CD4-positive, alpha-beta T cell (primary cell): ENCODE measurements around the gene CELSR2. TPM values are rescaled to one million over a fixed set of nuclear protein-coding genes. Genes with fewer than 3 reads are reported as not detected.
A peak's percentile ranks its signal among the peaks of the same experiment; 100 is the strongest.

Experiments
- ATAC-seq: fragments of 200-7000 bp; cut with Tn5 transposase; one replicate; pipeline ENCODE4 v1.10.0; 2022; ENCODE audit warnings: mild to moderate bottlenecking; ENCODE audit not compliant: poor library complexity
- CTCF ChIA-PET: fragments of 350-600 bp; sonication (Branson Sonifier 250); formaldehyde crosslinking; loops from one replicate; lab custom pipeline; 2021; ENCODE audit warnings: antibody characterized with exemption, inconsistent platforms; lab: Charles Lee
- POLR2A ChIA-PET: fragments of 350-600 bp; sonication (Branson Sonifier 250); formaldehyde crosslinking; loops from one replicate; lab custom pipeline; 2021; ENCODE audit warnings: antibody characterized with exemption, inconsistent platforms; lab: Charles Lee
- DNase-seq, 14 experiments: peaks; one replicate each; pipeline ENCODE4 v3.0.0-alpha.2; 2013 to 2020; ENCODE audit warnings: mixed read lengths in 2 of 14
- H3K27ac ChIP-seq, 2 donors: one replicate each; pipeline versions ENCODE4 v1.5.1 to v1.7.0; 2013; ENCODE audit warnings: low read length in 2 of 2, low read depth in 1 of 2, mild to moderate bottlenecking in 1 of 2
- H3K27me3 ChIP-seq, 2 experiments: 1 replicate in 1 of 2; 2 replicates in 1 of 2; pipeline versions ENCODE4 v1.6.1 to v1.7.0; 2013; ENCODE audit warnings: low read length in 2 of 2, control low read depth in 1 of 2, mild to moderate bottlenecking in 1 of 2, moderate library complexity in 1 of 2; ENCODE audit not compliant: insufficient read depth in 2 of 2, control insufficient read depth in 1 of 2
- H3K36me3 ChIP-seq: one replicate; pipeline ENCODE4 v1.6.1; 2013; ENCODE audit warnings: low read length, control low read depth; ENCODE audit not compliant: insufficient read depth
- H3K4me1 ChIP-seq: one replicate; pipeline ENCODE4 v1.6.1; 2013; ENCODE audit warnings: low read length, control low read depth; ENCODE audit not compliant: insufficient read depth
- H3K4me3 ChIP-seq: one replicate; pipeline ENCODE4 v1.5.1; 2013; ENCODE audit warnings: mild to moderate bottlenecking, low read length, moderate library complexity
- H3K9me3 ChIP-seq, 2 experiments: 1 replicate in 1 of 2; 2 replicates in 1 of 2; pipeline versions ENCODE4 v1.6.1 to v1.7.0; 2013; ENCODE audit warnings: low read length in 2 of 2, mild to moderate bottlenecking in 2 of 2, control low read depth in 1 of 2, moderate library complexity in 1 of 2; ENCODE audit not compliant: control insufficient read depth in 1 of 2, insufficient read depth in 1 of 2
- H3K27ac Mint-ChIP-seq: one replicate; pipeline ENCODE4 v1.8.0; 2020; ENCODE audit warnings: mixed read lengths
- H3K27me3 Mint-ChIP-seq: one replicate; pipeline ENCODE4 v1.8.0; 2021; ENCODE audit warnings: mixed read lengths
- H3K36me3 Mint-ChIP-seq: one replicate; pipeline ENCODE4 v1.8.0; 2021; ENCODE audit warnings: low read depth, mixed read lengths
- H3K4me1 Mint-ChIP-seq: one replicate; pipeline ENCODE4 v1.8.0; 2021; ENCODE audit warnings: low read depth, mixed read lengths
- H3K4me3 Mint-ChIP-seq: one replicate; pipeline ENCODE4 v1.8.0; 2020; ENCODE audit warnings: mild to moderate bottlenecking, mixed read lengths
- H3K9me3 Mint-ChIP-seq: one replicate; pipeline ENCODE4 v1.8.0; 2020; ENCODE audit warnings: mixed read lengths
- intact Hi-C, 2 experiments: fragments of 100-400 bp; cut with DNase I in 1 of 2; cut with micrococcal nuclease in 1 of 2; formaldehyde crosslinking; loops; one replicate each; pipeline versions ENCODE4 v1.15.1 to v1.9.0; 2023 to 2025; cut with DNase I, micrococcal nuclease
- total RNA-seq, 174 experiments: library from RNA in 2 of 174; stranded (reverse) in 2 of 174; gene quantifications; one replicate each; pipeline ENCODE4 v1.2.3 and lab custom pipeline; 2021 to 2026
- TF ChIP-seq, protein P1 (sequence below): fragments of 200-600 bp; IDR thresholded peaks from one replicate; pipeline ENCODE4 v1.8.0; 2022; ENCODE audit warnings: antibody characterized with exemption, mild to moderate bottlenecking

Gene CELSR2
- total RNA-seq, 2 experiments from 2014 or later, result 3.6 TPM

DNA sequence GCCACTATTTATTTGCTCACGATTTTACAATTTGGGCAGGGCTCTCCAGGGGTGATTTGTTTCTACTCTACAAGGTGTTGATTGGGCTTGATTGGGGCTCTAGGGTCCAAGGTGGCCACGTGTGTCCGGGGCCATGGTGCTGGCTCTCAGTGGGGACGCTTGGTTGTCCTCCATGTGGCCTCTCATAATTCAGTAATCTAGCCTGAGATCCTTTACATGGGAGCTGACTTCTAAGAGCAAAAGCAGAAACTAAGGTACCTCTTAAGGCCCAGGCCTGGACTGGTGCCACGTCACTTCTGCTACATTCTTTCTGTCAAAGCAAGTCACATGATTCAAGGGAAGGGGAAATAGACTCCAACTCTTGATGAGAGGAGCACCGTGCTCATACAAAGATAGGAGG, 41.7 kb downstream of the CELSR2 start:
- TF ChIP-seq, protein P1, sequence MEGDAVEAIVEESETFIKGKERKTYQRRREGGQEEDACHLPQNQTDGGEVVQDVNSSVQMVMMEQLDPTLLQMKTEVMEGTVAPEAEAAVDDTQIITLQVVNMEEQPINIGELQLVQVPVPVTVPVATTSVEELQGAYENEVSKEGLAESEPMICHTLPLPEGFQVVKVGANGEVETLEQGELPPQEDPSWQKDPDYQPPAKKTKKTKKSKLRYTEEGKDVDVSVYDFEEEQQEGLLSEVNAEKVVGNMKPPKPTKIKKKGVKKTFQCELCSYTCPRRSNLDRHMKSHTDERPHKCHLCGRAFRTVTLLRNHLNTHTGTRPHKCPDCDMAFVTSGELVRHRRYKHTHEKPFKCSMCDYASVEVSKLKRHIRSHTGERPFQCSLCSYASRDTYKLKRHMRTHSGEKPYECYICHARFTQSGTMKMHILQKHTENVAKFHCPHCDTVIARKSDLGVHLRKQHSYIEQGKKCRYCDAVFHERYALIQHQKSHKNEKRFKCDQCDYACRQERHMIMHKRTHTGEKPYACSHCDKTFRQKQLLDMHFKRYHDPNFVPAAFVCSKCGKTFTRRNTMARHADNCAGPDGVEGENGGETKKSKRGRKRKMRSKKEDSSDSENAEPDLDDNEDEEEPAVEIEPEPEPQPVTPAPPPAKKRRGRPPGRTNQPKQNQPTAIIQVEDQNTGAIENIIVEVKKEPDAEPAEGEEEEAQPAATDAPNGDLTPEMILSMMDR, result no peak
- H3K27ac Mint-ChIP-seq, result no peak overlapping the region
- no peaks in the 10 kb centered on the region for H3K4me1 Mint-ChIP-seq
- intact Hi-C loops, result no loop called here
- H3K4me3 Mint-ChIP-seq, result no peak overlapping the region
- H3K27me3 Mint-ChIP-seq, result peaks cover 29% of the 10 kb centered on the region
- no peaks in the 10 kb centered on the region for H3K27me3 ChIP-seq
- H3K4me3 ChIP-seq, result no peak overlapping the region
- H3K27ac ChIP-seq, result no peak overlapping the region
- CTCF ChIA-PET, result no interaction called here
- ATAC-seq (no peak), DNase-seq (peak in 3 of 14 experiments; percentile 7 to 49 (median 47))
- H3K9me3 Mint-ChIP-seq, result no peaks in the 10 kb centered on the region
- POLR2A ChIA-PET, result no interaction called here
- H3K36me3 ChIP-seq, result no peaks in the 10 kb centered on the region
- H3K9me3 ChIP-seq, result no peaks in the 10 kb centered on the region
- no peaks in the 10 kb centered on the region for H3K36me3 Mint-ChIP-seq
- H3K4me1 ChIP-seq, result no peaks in the 10 kb centered on the region

DNA sequence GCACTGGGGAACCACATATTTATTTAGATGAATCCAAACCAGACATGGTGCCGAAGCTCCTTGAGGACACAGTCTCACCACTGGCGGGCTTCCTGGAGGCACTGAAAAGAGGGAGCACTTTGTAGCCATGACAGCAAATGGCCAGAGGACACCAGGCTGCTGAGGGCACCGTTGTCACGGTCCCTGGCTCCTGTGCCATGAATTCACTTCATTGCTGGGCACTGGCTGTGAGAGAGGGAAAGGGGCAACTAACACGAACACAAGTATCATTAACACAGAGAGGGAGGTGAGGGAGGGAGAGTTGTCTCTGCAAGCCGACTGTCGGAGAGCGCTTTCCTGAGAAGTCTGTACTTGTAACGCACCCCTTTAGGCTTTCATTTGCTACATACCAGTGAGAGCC, 43.0 kb downstream of the CELSR2 start:
- POLR2A ChIA-PET, result interaction anchor here (0.8 kb wide), 1 partner anchor 10 kb away, joined by 3 read pairs; the partner anchor contains the start of gene PSRC1
- Histone ChIP-seq H3K36me3 (no peaks in the 10 kb centered on the region), H3K27me3 (peaks cover under 1 to 5% of the 10 kb centered on the region in 2 experiments), H3K4me3 (no peak overlapping the region), H3K4me1 (no peaks in the 10 kb centered on the region), H3K27ac (no peak overlapping the region), H3K9me3 (no peaks in the 10 kb centered on the region)
- Mint-ChIP-seq H3K9me3 (no peaks in the 10 kb centered on the region), H3K4me3 (no peak overlapping the region), H3K4me1 (no peaks in the 10 kb centered on the region), H3K36me3 (no peaks in the 10 kb centered on the region), H3K27ac (no peak overlapping the region), H3K27me3 (peaks cover 30% of the 10 kb centered on the region)
- DNase-seq (no peak), ATAC-seq (no peak)
- CTCF ChIA-PET, result no interaction called here
- intact Hi-C loops, result no loop called here
- TF ChIP-seq, protein P1, result no peak

DNA sequence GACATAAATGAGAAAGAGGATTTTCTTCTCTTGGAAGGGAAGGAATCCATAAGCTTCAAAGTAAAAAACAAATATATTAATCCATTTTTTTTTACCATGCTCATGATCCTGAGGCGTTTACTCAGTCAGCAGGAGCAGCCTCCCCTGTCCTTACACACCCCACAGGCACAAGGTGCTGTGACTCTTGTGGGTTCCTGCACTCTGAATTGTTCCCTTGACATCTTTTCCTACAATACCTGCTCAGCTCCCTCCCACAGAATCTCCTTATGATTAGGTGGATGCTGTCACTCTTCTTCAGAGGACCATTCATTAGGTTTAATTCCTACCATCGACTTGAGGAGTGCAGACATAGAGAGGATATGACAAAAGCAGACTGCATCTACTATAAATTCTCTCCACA, 43.7 kb downstream of the CELSR2 start:
- Histone ChIP-seq H3K36me3 (no peaks in the 10 kb centered on the region), H3K9me3 (no peaks in the 10 kb centered on the region), H3K4me3 (no peak overlapping the region), H3K27ac (no peak overlapping the region), H3K4me1 (no peaks in the 10 kb centered on the region), H3K27me3 (peaks cover 2 to 11% of the 10 kb centered on the region in 2 experiments)
- ChIA-PET POLR2A (interaction anchor here (0.8 kb wide), 1 partner anchor 10 kb away, joined by 3 read pairs; the partner anchor contains the start of gene PSRC1), CTCF (no interaction called here)
- no peaks in the 10 kb centered on the region for H3K36me3 Mint-ChIP-seq
- no peak overlapping the region for H3K27ac Mint-ChIP-seq
- no peaks in the 10 kb centered on the region for H3K9me3 Mint-ChIP-seq
- no peak overlapping the region for H3K4me3 Mint-ChIP-seq
- intact Hi-C loops, result no loop called here
- H3K27me3 Mint-ChIP-seq, result peaks cover 30% of the 10 kb centered on the region
- H3K4me1 Mint-ChIP-seq, result no peaks in the 10 kb centered on the region
- no peak for DNase-seq
- TF ChIP-seq, protein P1, result no peak
- ATAC-seq, result no peak
